GM23248 (cell line): Measurements from ENCODE around the gene MAGI1.

ENCODE experiments used
- EZH2 ChIP-seq: fragments of 200-600 bp; sonication (generic); IDR thresholded peaks from 2 replicates; pipeline ENCODE4 v1.6.1; 2018; ENCODE audit warnings: antibody characterized with exemption, mild to moderate bottlenecking; ENCODE audit not compliant: insufficient read depth, poor library complexity, severe bottlenecking
- EZH2phosphoT487 ChIP-seq: fragments of 200-600 bp; sonication (generic); IDR thresholded peaks from 2 replicates; pipeline ENCODE4 v1.6.1; 2018; ENCODE audit warnings: antibody characterized with exemption, moderate library complexity, mild to moderate bottlenecking, low read depth; ENCODE audit not compliant: insufficient read depth

- TF ChIP-seq EZH2 (no peak), EZH2phosphoT487 (no peak)
Observed at GRCh38 chr3:65808407-65808806, 230.3 kb downstream of the MAGI1 start.
